Measurements from ENCODE around the gene ZFY.

Gene ZFY

DNA sequence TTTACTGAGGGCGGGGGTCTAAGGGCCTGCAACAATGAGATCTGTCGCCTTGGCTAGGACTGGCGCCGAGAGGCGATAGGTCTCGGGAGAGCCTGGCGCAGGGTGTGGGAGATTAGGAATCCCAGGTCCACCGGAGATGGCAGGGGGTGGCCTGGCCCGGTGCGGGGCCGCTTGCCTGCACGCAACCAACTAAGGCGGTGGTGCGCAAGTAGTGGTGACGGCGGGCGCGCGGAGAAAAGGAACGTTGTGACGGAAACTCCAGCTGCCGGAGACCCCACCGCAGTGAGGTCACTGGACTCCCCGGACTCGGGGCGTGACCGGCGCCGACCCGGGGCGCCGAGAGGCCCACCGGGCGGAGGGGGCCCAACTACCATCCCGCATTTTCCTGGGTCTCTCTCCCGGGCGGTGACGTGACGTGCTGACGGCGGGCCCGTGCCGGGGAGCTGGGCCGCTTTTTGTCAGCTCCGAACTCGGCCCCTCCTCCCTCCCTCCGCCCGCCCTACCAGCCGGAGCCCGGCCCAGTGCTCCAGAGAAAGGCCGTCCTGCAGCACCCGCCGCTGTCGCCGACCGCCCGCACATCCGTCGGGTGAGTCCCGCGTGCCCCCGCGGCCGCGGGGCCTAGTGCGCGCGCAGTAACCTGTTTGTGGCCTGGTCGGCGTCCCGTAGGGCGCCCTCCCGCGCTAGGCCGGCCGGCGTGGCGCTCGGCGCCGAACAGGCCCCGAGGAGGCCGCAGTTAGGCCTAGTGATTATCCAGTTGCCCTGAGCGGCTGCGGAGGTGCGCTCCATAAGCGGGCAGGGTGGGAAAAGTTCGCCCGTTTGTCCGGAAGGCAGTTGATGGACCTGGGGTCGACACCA, at the start of gene ZFY:
Gene ZFY, plus strand, starts transcription at position 521 of the 855 bp plus-strand sequence. CDS start 18,556 bp downstream, outside the sequence.
- POLR2A ChIA-PET = no interaction called here
- no peak for DNase-seq (ENCODE audit: extremely low spot score)
- CTCF ChIA-PET = no interaction called here
- TF ChIP-seq NFRKB (IDR thresholded peaks at IDR 0.05) (no peak), HDGF (IDR thresholded peaks at IDR 0.05; ENCODE audit: borderline replicate concordance) (no peak), L3MBTL2 (conservative IDR thresholded peaks at IDR 0.05) (no peak), CTBP1 (IDR thresholded peaks at IDR 0.05; ENCODE audit: borderline replicate concordance) (no peak), FOXA1 (IDR thresholded peaks at IDR 0.05) (no peak), SP1 (IDR thresholded peaks at IDR 0.05) (no peak), FOXM1 (IDR thresholded peaks at IDR 0.05; ENCODE audit: borderline replicate concordance) (no peak), FOXK2 (IDR thresholded peaks at IDR 0.05) (no peak), TARDBP (IDR thresholded peaks at IDR 0.05) (no peak), SUZ12 (IDR thresholded peaks at IDR 0.05) (no peak), ELF4 (IDR thresholded peaks at IDR 0.05) (no peak), BHLHE40 (IDR thresholded peaks at IDR 0.05; ENCODE audit: borderline replicate concordance) (no peak)

DNA sequence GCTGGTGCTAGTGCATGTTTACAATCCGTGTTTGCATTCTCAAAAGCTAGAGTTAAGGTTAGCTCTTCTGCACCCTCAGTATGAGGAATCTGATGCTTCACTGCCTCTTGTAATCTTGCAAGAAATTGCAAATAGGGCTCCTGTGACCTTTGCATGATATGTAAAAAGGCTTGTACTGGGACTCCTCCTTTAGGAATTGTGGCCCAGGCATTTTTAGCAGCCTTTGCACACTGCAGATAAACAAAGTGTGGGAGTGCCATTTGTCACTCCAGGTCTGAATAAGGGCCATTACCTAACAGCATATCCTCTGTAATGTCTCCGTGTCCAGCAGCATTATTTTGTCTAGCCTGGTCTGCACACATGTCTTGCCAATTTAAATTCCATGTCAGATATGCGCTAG, 49.3 kb upstream of the ZFY start:
- ChIA-PET CTCF (no interaction called here), POLR2A (no interaction called here)
- no peak for DNase-seq (ENCODE audit: extremely low spot score)
- TF ChIP-seq LEF1 (IDR thresholded peaks at IDR 0.05; ENCODE audit: borderline replicate concordance) = no peak
- TF ChIP-seq ELF4 (IDR thresholded peaks at IDR 0.05) = no peak
- no peak for TF ChIP-seq ZNF384 (IDR thresholded peaks at IDR 0.05)
- no peak for TF ChIP-seq CTBP1 (IDR thresholded peaks at IDR 0.05; ENCODE audit: borderline replicate concordance)
- no peak for TF ChIP-seq TARDBP (IDR thresholded peaks at IDR 0.05)
- TF ChIP-seq FOXM1 (IDR thresholded peaks at IDR 0.05; ENCODE audit: borderline replicate concordance) = no peak
- TF ChIP-seq NFRKB (IDR thresholded peaks at IDR 0.05) = no peak
- TF ChIP-seq SP1 (IDR thresholded peaks at IDR 0.05) = no peak
- TF ChIP-seq, protein P1, sequence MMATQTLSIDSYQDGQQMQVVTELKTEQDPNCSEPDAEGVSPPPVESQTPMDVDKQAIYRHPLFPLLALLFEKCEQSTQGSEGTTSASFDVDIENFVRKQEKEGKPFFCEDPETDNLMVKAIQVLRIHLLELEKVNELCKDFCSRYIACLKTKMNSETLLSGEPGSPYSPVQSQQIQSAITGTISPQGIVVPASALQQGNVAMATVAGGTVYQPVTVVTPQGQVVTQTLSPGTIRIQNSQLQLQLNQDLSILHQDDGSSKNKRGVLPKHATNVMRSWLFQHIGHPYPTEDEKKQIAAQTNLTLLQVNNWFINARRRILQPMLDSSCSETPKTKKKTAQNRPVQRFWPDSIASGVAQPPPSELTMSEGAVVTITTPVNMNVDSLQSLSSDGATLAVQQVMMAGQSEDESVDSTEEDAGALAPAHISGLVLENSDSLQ (IDR thresholded peaks at IDR 0.05) = no peak
- TF ChIP-seq L3MBTL2 (conservative IDR thresholded peaks at IDR 0.05) = no peak
- TF ChIP-seq BHLHE40 (IDR thresholded peaks at IDR 0.05; ENCODE audit: borderline replicate concordance) = no peak
- TF ChIP-seq ARNT (IDR thresholded peaks at IDR 0.05) = no peak
- TF ChIP-seq FOXA1 (IDR thresholded peaks at IDR 0.05) = no peak

DNA sequence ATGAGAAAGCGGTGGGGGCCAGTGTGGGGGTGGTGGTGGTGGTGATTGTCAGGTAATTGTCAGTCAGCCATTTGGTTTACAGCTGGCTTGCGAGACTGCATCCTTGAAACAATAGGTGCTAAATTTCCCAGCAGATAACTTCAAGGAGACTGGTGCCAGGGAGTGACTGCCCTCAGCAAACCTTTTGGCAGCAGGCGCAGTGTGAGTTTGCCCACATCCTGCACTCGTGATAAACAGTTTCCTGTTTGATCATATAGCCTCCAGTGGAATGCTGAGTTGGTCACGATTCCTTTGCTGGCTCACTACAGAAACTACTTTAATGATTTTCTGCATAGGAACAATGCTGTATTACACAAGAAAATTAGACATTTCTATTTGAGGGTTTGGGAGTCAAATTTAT, 47.8 kb upstream of the ZFY start:
- no peak for TF ChIP-seq HDGF (IDR thresholded peaks at IDR 0.05; ENCODE audit: borderline replicate concordance)
- no peak for TF ChIP-seq SP1 (IDR thresholded peaks at IDR 0.05)
- TF ChIP-seq CTBP1 (IDR thresholded peaks at IDR 0.05; ENCODE audit: borderline replicate concordance) = no peak
- TF ChIP-seq FOXK2 (IDR thresholded peaks at IDR 0.05) = no peak
- TF ChIP-seq NFRKB (IDR thresholded peaks at IDR 0.05) = no peak
- TF ChIP-seq, protein P1 (IDR thresholded peaks at IDR 0.05) = no peak
- TF ChIP-seq LEF1 (IDR thresholded peaks at IDR 0.05; ENCODE audit: borderline replicate concordance) = no peak
- no peak for TF ChIP-seq ELF4 (IDR thresholded peaks at IDR 0.05)
- TF ChIP-seq FOXM1 (IDR thresholded peaks at IDR 0.05; ENCODE audit: borderline replicate concordance) = no peak
- TF ChIP-seq BHLHE40 (IDR thresholded peaks at IDR 0.05; ENCODE audit: borderline replicate concordance) = no peak
- no peak for TF ChIP-seq FOXA1 (IDR thresholded peaks at IDR 0.05)
- TF ChIP-seq TARDBP (IDR thresholded peaks at IDR 0.05) = no peak
- TF ChIP-seq SUZ12 (IDR thresholded peaks at IDR 0.05) = no peak
- no peak for TF ChIP-seq ZNF384 (IDR thresholded peaks at IDR 0.05)
- TF ChIP-seq ARNT (IDR thresholded peaks at IDR 0.05) = no peak
- TF ChIP-seq L3MBTL2 (conservative IDR thresholded peaks at IDR 0.05) = no peak
- ChIA-PET POLR2A (no interaction called here), CTCF (no interaction called here)
- no peak for DNase-seq (ENCODE audit: extremely low spot score)

DNA sequence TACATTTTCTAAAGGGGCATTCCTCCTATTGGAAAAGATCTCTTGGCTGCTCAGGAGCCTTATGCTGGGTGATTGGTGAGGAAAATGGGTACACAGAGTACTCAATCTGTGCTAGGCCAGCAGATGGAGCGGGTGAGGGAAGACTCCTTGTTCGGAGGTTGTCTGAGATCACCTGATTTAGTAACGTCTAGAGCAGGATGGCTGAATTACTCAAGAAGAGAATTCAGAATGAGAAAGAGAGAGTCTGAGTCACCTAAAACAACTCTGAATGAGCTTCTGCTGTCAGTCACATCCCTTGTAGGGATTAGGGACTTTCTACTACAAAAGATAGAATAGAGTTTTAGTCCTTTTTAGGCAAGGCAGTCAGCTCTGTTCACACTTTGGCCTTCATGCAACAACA, 47.2 kb upstream of the ZFY start:
- no peak for DNase-seq (ENCODE audit: extremely low spot score)
- TF ChIP-seq LEF1 (IDR thresholded peaks at IDR 0.05; ENCODE audit: borderline replicate concordance) = no peak
- no peak for TF ChIP-seq TARDBP (IDR thresholded peaks at IDR 0.05)
- TF ChIP-seq L3MBTL2 (conservative IDR thresholded peaks at IDR 0.05) = no peak
- TF ChIP-seq, protein P1 (IDR thresholded peaks at IDR 0.05) = no peak
- TF ChIP-seq ZNF384 (IDR thresholded peaks at IDR 0.05) = no peak
- TF ChIP-seq FOXA1 (IDR thresholded peaks at IDR 0.05) = no peak
- TF ChIP-seq CTBP1 (IDR thresholded peaks at IDR 0.05; ENCODE audit: borderline replicate concordance) = no peak
- TF ChIP-seq ELF4 (IDR thresholded peaks at IDR 0.05) = no peak
- no peak for TF ChIP-seq SP1 (IDR thresholded peaks at IDR 0.05)
- no peak for TF ChIP-seq NFRKB (IDR thresholded peaks at IDR 0.05)
- no peak for TF ChIP-seq FOXM1 (IDR thresholded peaks at IDR 0.05; ENCODE audit: borderline replicate concordance)
- no peak for TF ChIP-seq HDGF (IDR thresholded peaks at IDR 0.05; ENCODE audit: borderline replicate concordance)
- no peak for TF ChIP-seq BHLHE40 (IDR thresholded peaks at IDR 0.05; ENCODE audit: borderline replicate concordance)
- no peak for TF ChIP-seq FOXK2 (IDR thresholded peaks at IDR 0.05)
- no peak for TF ChIP-seq SUZ12 (IDR thresholded peaks at IDR 0.05)
- no peak for TF ChIP-seq ARNT (IDR thresholded peaks at IDR 0.05)
- POLR2A ChIA-PET = no interaction called here
- CTCF ChIA-PET = no interaction called here

DNA sequence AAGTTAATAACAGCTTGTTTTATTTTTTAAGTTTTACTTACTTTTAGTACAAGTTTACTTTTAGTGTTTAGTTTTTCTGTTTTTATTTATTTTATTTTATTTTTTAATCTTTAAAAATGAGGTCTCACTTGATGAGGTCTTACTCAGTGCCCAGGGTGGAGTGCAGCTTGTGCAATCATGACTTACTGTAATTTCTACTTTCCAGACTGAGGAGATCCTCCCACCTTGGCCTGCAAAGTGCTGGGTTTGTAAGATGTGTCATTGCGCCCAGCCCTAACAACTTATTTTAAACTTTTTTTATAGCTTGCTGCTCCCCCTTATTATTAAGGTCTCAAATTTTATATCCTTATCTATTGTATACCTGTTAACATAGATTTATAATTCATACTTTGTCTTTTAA, 41.7 kb upstream of the ZFY start:
- ChIA-PET CTCF (no interaction called here), POLR2A (no interaction called here)
- TF ChIP-seq, protein P1 (IDR thresholded peaks at IDR 0.05) = no peak
- TF ChIP-seq BHLHE40 (IDR thresholded peaks at IDR 0.05; ENCODE audit: borderline replicate concordance) = no peak
- no peak for TF ChIP-seq HDGF (IDR thresholded peaks at IDR 0.05; ENCODE audit: borderline replicate concordance)
- TF ChIP-seq ARNT (IDR thresholded peaks at IDR 0.05) = no peak
- TF ChIP-seq L3MBTL2 (conservative IDR thresholded peaks at IDR 0.05) = no peak
- no peak for TF ChIP-seq FOXK2 (IDR thresholded peaks at IDR 0.05)
- TF ChIP-seq FOXA1 (IDR thresholded peaks at IDR 0.05) = no peak
- no peak for TF ChIP-seq LEF1 (IDR thresholded peaks at IDR 0.05; ENCODE audit: borderline replicate concordance)
- no peak for TF ChIP-seq ELF4 (IDR thresholded peaks at IDR 0.05)
- TF ChIP-seq FOXM1 (IDR thresholded peaks at IDR 0.05; ENCODE audit: borderline replicate concordance) = no peak
- TF ChIP-seq SP1 (IDR thresholded peaks at IDR 0.05) = no peak
- no peak for TF ChIP-seq SUZ12 (IDR thresholded peaks at IDR 0.05)
- DNase-seq (ENCODE audit: extremely low spot score) = no peak

Data from HEK293T (cell line).